HEK293T (cell line): Measurements from ENCODE around the gene LRRTM3.

Source experiments
- CTCF ChIA-PET: fragments of 350-600 bp; formaldehyde crosslinking; extraction: SDS; loops from one replicate; lab custom pipeline; 2021; ENCODE audit warnings: antibody characterized with exemption, inconsistent platforms; lab: Yijun Ruan, JAX
- POLR2A ChIA-PET: fragments of 350-600 bp; formaldehyde crosslinking; extraction: SDS; loops from one replicate; lab custom pipeline; 2020; ENCODE audit warnings: antibody characterized with exemption, inconsistent platforms; lab: Yijun Ruan, JAX
- DNase-seq: peaks from one replicate; pipeline ENCODE4 v3.0.0; 2012; ENCODE audit warnings: mixed read lengths; ENCODE audit errors: extremely low spot score
- LEF1 ChIP-seq: fragments of 450-650 bp; IDR thresholded peaks from 2 replicates; pipeline ENCODE4 v1.6.1; 2017; ENCODE audit warnings: mild to moderate bottlenecking, borderline replicate concordance
- TARDBP ChIP-seq: fragments of 450-650 bp; IDR thresholded peaks from 2 replicates; pipeline ENCODE4 v1.6.1; 2016

The LRRTM3 gene

DNA sequence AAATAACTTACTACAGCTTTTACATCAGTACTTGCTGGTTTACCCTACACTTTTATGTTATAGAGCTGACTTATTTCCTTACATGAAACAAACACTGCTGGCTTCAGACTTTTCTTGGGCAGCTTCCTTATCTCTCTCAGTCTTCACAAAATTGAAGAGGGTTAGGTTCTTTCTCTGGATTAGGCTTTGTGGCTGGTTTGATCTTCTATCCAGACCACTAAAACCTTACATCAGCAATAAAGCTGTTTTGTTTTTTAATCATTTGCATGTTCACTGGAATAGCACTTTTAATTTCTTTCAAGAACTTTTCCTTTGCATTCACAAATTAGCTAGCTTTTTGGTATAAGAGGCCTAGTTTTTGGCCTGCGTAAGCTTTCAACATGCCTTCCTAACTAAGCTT lies 218.7 kb downstream of the LRRTM3 start:
- no peak for DNase-seq
- CTCF ChIA-PET, result no interaction called here
- POLR2A ChIA-PET, result no interaction called here
- TF ChIP-seq LEF1, result no peak
- TF ChIP-seq TARDBP, result no peak
